Smooth muscle cell (in vitro differentiated cells): ENCODE results near the gene CDC16. TPM values are rescaled to one million over a fixed set of nuclear protein-coding genes. Genes with fewer than 3 reads are reported as not detected.

Experiments
- DNase-seq: peaks from one replicate; lab custom pipeline; 2025; ENCODE audit not compliant: unreplicated experiment; lab: John Stamatoyannopoulos, UW
- H2AFZ ChIP-seq: fragments of 200-600 bp; sonication (generic); 2 replicates; pipeline ENCODE4 v1.6.0; 2016; ENCODE audit warnings: antibody characterized with exemption, low read depth, mild to moderate bottlenecking
- H3F3A ChIP-seq: fragments of 200-600 bp; sonication (generic); 2 replicates; pipeline ENCODE4 v1.6.0; 2017; ENCODE audit warnings: antibody characterized with exemption, low read depth
- H3K27ac ChIP-seq: fragments of 200-600 bp; sonication (generic); 2 replicates; pipeline ENCODE4 v1.5.1; 2016; ENCODE audit warnings: low read depth, mild to moderate bottlenecking
- H3K27me3 ChIP-seq: fragments of 200-600 bp; sonication (generic); 2 replicates; pipeline ENCODE4 v1.6.1; 2016; ENCODE audit warnings: low read depth, mild to moderate bottlenecking
- H3K36me3 ChIP-seq: fragments of 200-600 bp; sonication (generic); 2 replicates; pipeline ENCODE4 v1.5.1; 2016; ENCODE audit warnings: low read depth
- H3K4me1 ChIP-seq: fragments of 200-600 bp; sonication (generic); 2 replicates; pipeline ENCODE4 v1.5.1; 2016; ENCODE audit warnings: low read depth
- H3K4me2 ChIP-seq: fragments of 200-600 bp; sonication (generic); 2 replicates; pipeline ENCODE4 v1.6.0; 2016; ENCODE audit warnings: mild to moderate bottlenecking
- H3K4me3 ChIP-seq: fragments of 200-600 bp; sonication (generic); 2 replicates; pipeline ENCODE4 v1.5.1; 2016; ENCODE audit warnings: mild to moderate bottlenecking
- H3K79me2 ChIP-seq: fragments of 200-600 bp; sonication (generic); 2 replicates; pipeline ENCODE4 v1.6.0; 2016; ENCODE audit warnings: low read depth, mild to moderate bottlenecking
- H3K9ac ChIP-seq: fragments of 200-600 bp; sonication (generic); 2 replicates; pipeline ENCODE4 v1.6.0; 2016; ENCODE audit warnings: low read depth
- H3K9me3 ChIP-seq: fragments of 200-600 bp; sonication (generic); replicated peaks from 2 replicates; pipeline ENCODE4 v1.5.1; 2016; ENCODE audit warnings: low read depth
- H4K20me1 ChIP-seq: fragments of 200-600 bp; sonication (generic); 2 replicates; pipeline ENCODE4 v1.6.0; 2016; ENCODE audit warnings: low read depth
- CTCF ChIP-seq: fragments of 200-600 bp; sonication (generic); IDR thresholded peaks from 2 replicates; pipeline ENCODE4 v1.5.1; 2017; ENCODE audit warnings: borderline replicate concordance, mild to moderate bottlenecking, antibody characterized with exemption; ENCODE audit not compliant: insufficient read depth, poor library complexity, severe bottlenecking
- WGBS: methylation state at CpG from one replicate; pipeline ENCODE4 v1.1.7; 2016; ENCODE audit warnings: low lambda C conversion rate; 5-methylcytosine and 5-hydroxymethylcytosine counted together
- polyA plus RNA-seq: library from polyadenylated mRNA; unstranded; fragments of >200 nt; fragmentation: Nextera tagmentation; extraction: Ambion mirVana; gene quantifications from 2 replicates; pipeline ENCODE4 v1.2.1, GENCODE V29; 2016
- total RNA-seq: library from RNA; depleted of rRNA; stranded (reverse); fragments of >200 nt; gene quantifications from 2 replicates; pipeline ENCODE4 v1.2.3, GENCODE V29; 2014

CDC16 gene
- total and polyA plus RNA-seq, 2 experiments from 2014 or later, result 31.5 to 43.8 TPM

GRCh38 chr13:114229506-114229905, 5.2 kb upstream of the CDC16 start:
- WGBS, result 21% methylated on average over 4 of the region's 4 CpGs
- peak overlapping the region; percentile 32 for H3K27ac ChIP-seq
- no peak for DNase-seq

GRCh38 chr13:114230117-114230516, 4.6 kb upstream of the CDC16 start:
- Histone ChIP-seq H3K4me1 (peaks cover 11% of the 10 kb centered on the region), H3K36me3 (no peaks in the 10 kb centered on the region), H3K4me3 (no peak overlapping the region), H3K9ac (no peak overlapping the region), H3K9me3 (no peaks in the 10 kb centered on the region), H3K4me2 (peak overlapping the region; percentile 75), H3F3A (peaks cover 7% of the 10 kb centered on the region), H3K27me3 (no peaks in the 10 kb centered on the region), H2AFZ (peak overlapping the region; percentile 65), H3K79me2 (peaks cover 4% of the 10 kb centered on the region), H4K20me1 (no peaks in the 10 kb centered on the region), H3K27ac (peak overlapping the region; percentile 32)
- no peak for TF ChIP-seq CTCF
- WGBS, result 27% methylated on average over 7 of the region's 7 CpGs
- DNase-seq, result no peak

More at GRCh38 chr13:114229506-114229905, 5.2 kb upstream of the CDC16 start:
- Histone ChIP-seq H3K27me3 (no peaks in the 10 kb centered on the region), H3K9me3 (no peaks in the 10 kb centered on the region), H2AFZ (peak overlapping the region; percentile 65), H3K4me1 (peaks cover 11% of the 10 kb centered on the region), H3K9ac (no peak overlapping the region), H4K20me1 (no peaks in the 10 kb centered on the region), H3F3A (peaks cover 7% of the 10 kb centered on the region), H3K4me3 (peak overlapping the region; percentile 15), H3K36me3 (no peaks in the 10 kb centered on the region), H3K79me2 (no peaks in the 10 kb centered on the region), H3K4me2 (peak overlapping the region; percentile 75)
- no peak for TF ChIP-seq CTCF

GRCh38 chr13:114230575-114230974, 4.1 kb upstream of the CDC16 start:
- no peak for DNase-seq
- H3K36me3 ChIP-seq, result no peaks in the 10 kb centered on the region
- H3K4me3 ChIP-seq, result no peak overlapping the region
- H3F3A ChIP-seq, result peaks cover 7% of the 10 kb centered on the region
- H4K20me1 ChIP-seq, result no peaks in the 10 kb centered on the region
- H3K27ac ChIP-seq, result no peak overlapping the region
- TF ChIP-seq CTCF, result no peak
- H3K4me1 ChIP-seq, result peaks cover 12% of the 10 kb centered on the region
- peak overlapping the region; percentile 75 for H3K4me2 ChIP-seq
- H3K27me3 ChIP-seq, result no peaks in the 10 kb centered on the region
- peaks cover 8% of the 10 kb centered on the region for H3K79me2 ChIP-seq
- 45% methylated on average over 3 of the region's 3 CpGs for WGBS
- H2AFZ ChIP-seq, result no peak overlapping the region
- H3K9ac ChIP-seq, result no peak overlapping the region
- H3K9me3 ChIP-seq, result no peaks in the 10 kb centered on the region

GRCh38 chr13:114231886-114232285, 2.8 kb upstream of the CDC16 start:
- H3K4me3 ChIP-seq, result no peak overlapping the region
- peaks cover 11% of the 10 kb centered on the region for H4K20me1 ChIP-seq
- H2AFZ ChIP-seq, result no peak overlapping the region
- H3F3A ChIP-seq, result peaks cover 7% of the 10 kb centered on the region
- DNase-seq, result no peak
- H3K27me3 ChIP-seq, result no peaks in the 10 kb centered on the region
- H3K9me3 ChIP-seq, result no peaks in the 10 kb centered on the region
- no peaks in the 10 kb centered on the region for H3K36me3 ChIP-seq
- H3K4me1 ChIP-seq, result peaks cover 19% of the 10 kb centered on the region
- no peak overlapping the region for H3K4me2 ChIP-seq
- TF ChIP-seq CTCF, result no peak
- 81% methylated on average over 8 of the region's 8 CpGs for WGBS
- no peak overlapping the region for H3K9ac ChIP-seq
- H3K79me2 ChIP-seq, result peaks cover 21% of the 10 kb centered on the region
- no peak overlapping the region for H3K27ac ChIP-seq
